HepG2 (cell line): ENCODE results near the gene ASTN2. TPM values are rescaled to one million over a fixed set of nuclear protein-coding genes. Genes with fewer than 3 reads are reported as not detected.

Source experiments
- KDM3A ChIP-seq: IDR thresholded peaks from 2 replicates; pipeline ENCODE4 v1.6.1; 2018; ENCODE audit warnings: low read depth, missing compliant biosample characterization
- ZFYVE20 ChIP-seq: sonication (generic); formaldehyde crosslinking; IDR thresholded peaks from 2 replicates; pipeline ENCODE4 v1.8.0; 2023; ENCODE audit warnings: low read depth, mild to moderate bottlenecking, moderate library complexity, missing genetic modification reagents, borderline replicate concordance
- ZNF225 ChIP-seq: sonication (generic); formaldehyde crosslinking; IDR thresholded peaks from 2 replicates; pipeline ENCODE4 v1.4.0; 2020; ENCODE audit warnings: mild to moderate bottlenecking, missing genetic modification reagents
- polyA plus RNA-seq, 8 experiments: library from polyadenylated mRNA; depleted of rRNA in 3 of 8; stranded (reverse) in 7 of 8; unstranded in 1 of 8; fragments of >200 nt; fragmentation: Illumina TruSeq in 4 of 8; extraction: Trizol in 4 of 8; gene quantifications; 2 replicates each; pipeline versions ENCODE4 v1.2.1 to v1.2.3, GENCODE V29; 2011 to 2016; ENCODE audit warnings: low read depth in 4 of 8, missing spikeins in 1 of 8, mixed read lengths in 1 of 8; ENCODE audit not compliant: insufficient read depth in 1 of 8
- total RNA-seq, 5 experiments: library from RNA; depleted of rRNA; stranded (reverse); fragments of >200 nt; fragmentation: Illumina TruSeq; extraction: Trizol; gene quantifications; 2 replicates each; pipeline ENCODE4 v1.2.3, GENCODE V29; 2016; ENCODE audit warnings: low read depth in 1 of 5
- TF ChIP-seq, protein P1 (sequence below): sonication (generic); formaldehyde crosslinking; IDR thresholded peaks from one replicate; pipeline ENCODE4 v1.5.1; 2020; ENCODE audit warnings: mild to moderate bottlenecking, missing genetic modification reagents; ENCODE audit errors: not compliant biosample characterization
- TF ChIP-seq, protein P2 (sequence below): sonication (generic); formaldehyde crosslinking; IDR thresholded peaks from 2 replicates; pipeline ENCODE4 v1.4.0; 2020; ENCODE audit warnings: missing genetic modification reagents, borderline replicate concordance
- TF ChIP-seq, protein P3 (sequence below): sonication (generic); formaldehyde crosslinking; IDR thresholded peaks from 2 replicates; pipeline ENCODE4 v1.4.0; 2020; ENCODE audit warnings: mild to moderate bottlenecking, missing genetic modification reagents
- TF ChIP-seq, protein P4 (sequence below): sonication (generic); formaldehyde crosslinking; conservative IDR thresholded peaks from 2 replicates; pipeline ENCODE4 v1.8.1; 2023; ENCODE audit warnings: missing genetic modification reagents

ASTN2 gene
- total and polyA plus RNA-seq, 2 of the 13 experiments (the other 11 are each of a cell fraction or from before 2014, with no cell fraction given) = 5.2 to 13.5 TPM

DNA sequence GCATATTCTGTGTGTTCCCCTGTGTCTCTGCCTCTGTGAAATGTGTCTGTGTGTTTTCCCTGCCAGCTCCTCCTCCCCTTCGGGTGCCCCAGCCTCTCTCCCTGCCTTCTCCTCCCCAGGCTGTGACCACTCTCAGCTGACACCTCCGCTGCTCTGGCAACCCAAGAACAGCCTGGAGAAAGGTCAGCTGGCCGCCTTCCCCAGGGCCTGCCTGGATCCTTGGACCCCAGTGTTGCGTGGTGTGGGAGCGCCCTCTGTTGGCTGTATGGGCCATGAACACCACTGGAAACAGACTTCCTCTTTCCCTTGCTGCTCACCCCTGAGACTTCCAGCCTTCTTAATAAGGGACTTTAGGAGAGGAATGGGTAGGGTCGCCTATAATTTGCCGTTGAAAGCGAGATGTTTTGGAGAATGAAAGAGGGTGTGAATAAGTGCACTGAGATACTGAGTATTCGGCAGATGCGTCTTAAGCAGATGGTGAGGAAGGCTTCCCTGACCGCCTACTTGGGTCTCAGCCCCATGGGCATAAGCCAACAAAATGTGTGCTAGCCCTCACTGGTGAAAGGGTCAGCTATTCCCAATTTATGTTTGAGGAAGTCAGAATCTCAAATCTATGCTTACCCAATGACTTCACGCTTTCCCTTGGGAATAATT lies 842.6 kb downstream of the ASTN2 start (continued):
- TF ChIP-seq, protein P1, sequence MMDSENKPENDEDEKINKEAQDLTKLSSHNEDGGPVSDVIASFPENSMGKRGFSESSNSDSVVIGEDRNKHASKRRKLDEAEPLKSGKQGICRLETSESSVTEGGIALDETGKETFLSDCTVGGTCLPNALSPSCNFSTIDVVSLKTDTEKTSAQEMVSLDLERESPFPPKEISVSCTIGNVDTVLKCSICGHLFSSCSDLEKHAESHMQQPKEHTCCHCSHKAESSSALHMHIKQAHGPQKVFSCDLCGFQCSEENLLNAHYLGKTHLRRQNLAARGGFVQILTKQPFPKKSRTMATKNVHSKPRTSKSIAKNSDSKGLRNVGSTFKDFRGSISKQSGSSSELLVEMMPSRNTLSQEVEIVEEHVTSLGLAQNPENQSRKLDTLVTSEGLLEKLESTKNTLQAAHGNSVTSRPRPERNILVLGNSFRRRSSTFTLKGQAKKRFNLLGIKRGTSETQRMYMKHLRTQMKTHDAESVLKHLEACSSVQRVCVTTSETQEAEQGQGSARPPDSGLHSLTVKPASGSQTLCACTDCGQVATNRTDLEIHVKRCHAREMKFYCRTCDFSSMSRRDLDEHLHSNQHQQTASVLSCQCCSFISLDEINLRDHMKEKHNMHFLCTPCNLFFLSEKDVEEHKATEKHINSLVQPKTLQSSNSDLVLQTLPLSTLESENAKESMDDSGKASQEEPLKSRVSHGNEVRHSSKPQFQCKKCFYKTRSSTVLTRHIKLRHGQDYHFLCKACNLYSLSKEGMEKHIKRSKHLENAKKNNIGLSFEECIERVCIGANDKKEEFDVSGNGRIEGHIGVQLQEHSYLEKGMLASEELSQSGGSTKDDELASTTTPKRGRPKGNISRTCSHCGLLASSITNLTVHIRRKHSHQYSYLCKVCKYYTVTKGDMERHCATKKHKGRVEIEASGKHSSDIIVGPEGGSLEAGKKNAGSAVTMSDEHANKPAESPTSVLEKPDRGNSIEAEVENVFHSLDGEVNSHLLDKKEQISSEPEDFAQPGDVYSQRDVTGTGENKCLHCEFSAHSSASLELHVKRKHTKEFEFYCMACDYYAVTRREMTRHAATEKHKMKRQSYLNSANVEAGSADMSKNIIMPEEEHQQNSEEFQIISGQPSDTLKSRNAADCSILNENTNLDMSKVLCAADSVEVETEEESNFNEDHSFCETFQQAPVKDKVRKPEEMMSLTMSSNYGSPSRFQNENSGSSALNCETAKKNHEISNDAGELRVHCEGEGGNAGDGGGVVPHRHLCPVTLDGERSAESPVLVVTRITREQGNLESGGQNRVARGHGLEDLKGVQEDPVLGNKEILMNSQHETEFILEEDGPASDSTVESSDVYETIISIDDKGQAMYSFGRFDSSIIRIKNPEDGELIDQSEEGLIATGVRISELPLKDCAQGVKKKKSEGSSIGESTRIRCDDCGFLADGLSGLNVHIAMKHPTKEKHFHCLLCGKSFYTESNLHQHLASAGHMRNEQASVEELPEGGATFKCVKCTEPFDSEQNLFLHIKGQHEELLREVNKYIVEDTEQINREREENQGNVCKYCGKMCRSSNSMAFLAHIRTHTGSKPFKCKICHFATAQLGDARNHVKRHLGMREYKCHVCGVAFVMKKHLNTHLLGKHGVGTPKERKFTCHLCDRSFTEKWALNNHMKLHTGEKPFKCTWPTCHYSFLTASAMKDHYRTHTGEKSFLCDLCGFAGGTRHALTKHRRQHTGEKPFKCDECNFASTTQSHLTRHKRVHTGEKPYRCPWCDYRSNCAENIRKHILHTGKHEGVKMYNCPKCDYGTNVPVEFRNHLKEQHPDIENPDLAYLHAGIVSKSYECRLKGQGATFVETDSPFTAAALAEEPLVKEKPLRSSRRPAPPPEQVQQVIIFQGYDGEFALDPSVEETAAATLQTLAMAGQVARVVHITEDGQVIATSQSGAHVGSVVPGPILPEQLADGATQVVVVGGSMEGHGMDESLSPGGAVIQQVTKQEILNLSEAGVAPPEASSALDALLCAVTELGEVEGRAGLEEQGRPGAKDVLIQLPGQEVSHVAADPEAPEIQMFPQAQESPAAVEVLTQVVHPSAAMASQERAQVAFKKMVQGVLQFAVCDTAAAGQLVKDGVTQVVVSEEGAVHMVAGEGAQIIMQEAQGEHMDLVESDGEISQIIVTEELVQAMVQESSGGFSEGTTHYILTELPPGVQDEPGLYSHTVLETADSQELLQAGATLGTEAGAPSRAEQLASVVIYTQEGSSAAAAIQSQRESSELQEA (CRISPR knock-in tag) = no peak
- TF ChIP-seq, protein P2, sequence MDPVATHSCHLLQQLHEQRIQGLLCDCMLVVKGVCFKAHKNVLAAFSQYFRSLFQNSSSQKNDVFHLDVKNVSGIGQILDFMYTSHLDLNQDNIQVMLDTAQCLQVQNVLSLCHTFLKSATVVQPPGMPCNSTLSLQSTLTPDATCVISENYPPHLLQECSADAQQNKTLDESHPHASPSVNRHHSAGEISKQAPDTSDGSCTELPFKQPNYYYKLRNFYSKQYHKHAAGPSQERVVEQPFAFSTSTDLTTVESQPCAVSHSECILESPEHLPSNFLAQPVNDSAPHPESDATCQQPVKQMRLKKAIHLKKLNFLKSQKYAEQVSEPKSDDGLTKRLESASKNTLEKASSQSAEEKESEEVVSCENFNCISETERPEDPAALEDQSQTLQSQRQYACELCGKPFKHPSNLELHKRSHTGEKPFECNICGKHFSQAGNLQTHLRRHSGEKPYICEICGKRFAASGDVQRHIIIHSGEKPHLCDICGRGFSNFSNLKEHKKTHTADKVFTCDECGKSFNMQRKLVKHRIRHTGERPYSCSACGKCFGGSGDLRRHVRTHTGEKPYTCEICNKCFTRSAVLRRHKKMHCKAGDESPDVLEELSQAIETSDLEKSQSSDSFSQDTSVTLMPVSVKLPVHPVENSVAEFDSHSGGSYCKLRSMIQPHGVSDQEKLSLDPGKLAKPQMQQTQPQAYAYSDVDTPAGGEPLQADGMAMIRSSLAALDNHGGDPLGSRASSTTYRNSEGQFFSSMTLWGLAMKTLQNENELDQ (CRISPR knock-in tag) = 0 out of 2 replicates have a peak, but pooled peaks have one; percentile 47
- TF ChIP-seq KDM3A (0 out of 2 replicates have a peak, but pooled peaks have one; percentile 39), ZNF225 (CRISPR knock-in tag) (no peak), ZFYVE20 (CRISPR knock-in tag) (no peak)
- TF ChIP-seq, protein P3, sequence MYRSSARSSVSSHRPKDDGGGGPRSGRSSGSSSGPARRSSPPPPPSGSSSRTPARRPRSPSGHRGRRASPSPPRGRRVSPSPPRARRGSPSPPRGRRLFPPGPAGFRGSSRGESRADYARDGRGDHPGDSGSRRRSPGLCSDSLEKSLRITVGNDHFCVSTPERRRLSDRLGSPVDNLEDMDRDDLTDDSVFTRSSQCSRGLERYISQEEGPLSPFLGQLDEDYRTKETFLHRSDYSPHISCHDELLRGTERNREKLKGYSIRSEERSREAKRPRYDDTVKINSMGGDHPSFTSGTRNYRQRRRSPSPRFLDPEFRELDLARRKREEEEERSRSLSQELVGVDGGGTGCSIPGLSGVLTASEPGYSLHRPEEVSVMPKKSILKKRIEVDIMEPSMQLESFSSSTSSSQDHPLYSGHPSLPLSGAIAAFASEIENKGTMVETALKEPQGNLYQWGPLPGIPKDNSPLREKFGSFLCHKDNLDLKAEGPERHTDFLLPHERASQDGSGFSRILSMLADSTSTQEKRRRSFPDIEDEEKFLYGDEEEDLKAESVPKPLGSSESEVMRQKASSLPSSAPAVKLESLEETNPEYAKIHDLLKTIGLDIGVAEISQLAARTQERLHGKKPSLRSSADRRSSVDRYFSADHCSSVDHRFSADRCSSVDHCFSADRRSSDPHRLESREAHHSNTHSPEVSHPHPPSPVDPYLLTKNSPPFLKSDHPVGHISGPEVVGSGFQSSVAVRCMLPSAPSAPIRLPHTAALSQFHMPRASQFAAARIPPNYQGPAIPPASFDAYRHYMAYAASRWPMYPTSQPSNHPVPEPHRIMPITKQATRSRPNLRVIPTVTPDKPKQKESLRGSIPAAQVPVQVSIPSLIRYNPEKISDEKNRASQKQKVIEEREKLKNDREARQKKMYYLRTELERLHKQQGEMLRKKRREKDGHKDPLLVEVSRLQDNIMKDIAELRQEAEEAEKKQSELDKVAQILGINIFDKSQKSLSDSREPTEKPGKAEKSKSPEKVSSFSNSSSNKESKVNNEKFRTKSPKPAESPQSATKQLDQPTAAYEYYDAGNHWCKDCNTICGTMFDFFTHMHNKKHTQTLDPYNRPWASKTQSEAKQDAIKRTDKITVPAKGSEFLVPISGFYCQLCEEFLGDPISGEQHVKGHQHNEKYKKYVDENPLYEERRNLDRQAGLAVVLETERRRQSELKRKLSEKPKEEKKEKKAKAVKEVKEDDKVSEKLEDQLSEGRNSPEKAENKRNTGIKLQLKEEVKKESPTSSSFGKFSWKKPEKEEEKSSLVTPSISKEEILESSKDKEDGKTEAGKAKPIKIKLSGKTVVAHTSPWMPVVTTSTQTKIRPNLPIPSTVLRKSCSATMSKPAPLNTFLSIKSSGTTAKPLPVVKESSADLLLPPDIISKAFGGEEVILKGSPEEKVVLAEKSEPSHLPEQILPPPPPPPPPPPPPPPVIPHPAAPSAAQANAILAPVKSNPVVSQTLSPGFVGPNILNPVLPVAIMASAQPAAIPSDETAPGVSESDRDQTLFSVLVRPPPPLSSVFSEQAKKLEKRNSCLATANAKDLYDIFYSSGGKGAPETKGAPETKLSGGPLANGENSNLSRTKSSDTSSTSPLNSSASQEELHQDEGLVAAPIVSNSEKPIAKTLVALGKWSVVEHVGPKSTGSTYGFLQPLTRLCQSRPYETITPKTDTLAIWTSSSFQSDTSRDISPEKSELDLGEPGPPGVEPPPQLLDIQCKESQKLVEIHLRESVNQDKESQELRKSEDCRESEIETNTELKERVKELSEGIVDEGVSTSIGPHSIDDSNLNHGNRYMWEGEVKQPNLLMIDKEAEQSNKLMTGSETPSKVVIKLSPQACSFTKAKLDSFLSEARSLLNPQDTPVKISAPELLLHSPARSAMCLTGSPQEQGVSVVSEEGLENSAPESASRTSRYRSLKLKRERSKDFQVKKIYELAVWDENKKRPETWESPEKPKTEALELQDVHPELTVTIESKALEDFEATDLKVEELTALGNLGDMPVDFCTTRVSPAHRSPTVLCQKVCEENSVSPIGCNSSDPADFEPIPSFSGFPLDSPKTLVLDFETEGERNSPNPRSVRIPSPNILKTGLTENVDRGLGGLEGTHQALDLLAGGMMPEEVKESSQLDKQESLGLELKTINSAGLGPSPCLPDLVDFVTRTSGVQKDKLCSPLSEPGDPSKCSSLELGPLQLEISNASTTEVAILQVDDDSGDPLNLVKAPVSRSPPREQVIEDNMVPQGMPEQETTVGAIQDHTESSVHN (CRISPR knock-in tag) = no peak
- TF ChIP-seq, protein P4, sequence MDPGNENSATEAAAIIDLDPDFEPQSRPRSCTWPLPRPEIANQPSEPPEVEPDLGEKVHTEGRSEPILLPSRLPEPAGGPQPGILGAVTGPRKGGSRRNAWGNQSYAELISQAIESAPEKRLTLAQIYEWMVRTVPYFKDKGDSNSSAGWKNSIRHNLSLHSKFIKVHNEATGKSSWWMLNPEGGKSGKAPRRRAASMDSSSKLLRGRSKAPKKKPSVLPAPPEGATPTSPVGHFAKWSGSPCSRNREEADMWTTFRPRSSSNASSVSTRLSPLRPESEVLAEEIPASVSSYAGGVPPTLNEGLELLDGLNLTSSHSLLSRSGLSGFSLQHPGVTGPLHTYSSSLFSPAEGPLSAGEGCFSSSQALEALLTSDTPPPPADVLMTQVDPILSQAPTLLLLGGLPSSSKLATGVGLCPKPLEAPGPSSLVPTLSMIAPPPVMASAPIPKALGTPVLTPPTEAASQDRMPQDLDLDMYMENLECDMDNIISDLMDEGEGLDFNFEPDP (CRISPR knock-in tag) = no peak
